ENCODE data around the gene CCDC86.

- TF ChIP-seq CTCF (IDR thresholded peaks at IDR 0.05) (no peak), EP300 (IDR thresholded peaks at IDR 0.05) (no peak)
Observed at GRCh38 chr11:60813324-60813723, 28.6 kb upstream of the CCDC86 start.
